Breast epithelium (tissue), 3 donors: ENCODE data around the gene ATP13A4.

Experiments used
- CTCF ChIP-seq, 3 donors: fragments of 450-650 bp; IDR thresholded peaks; one replicate each; pipeline ENCODE4 v1.5.1; 2016 to 2017; ENCODE audit warnings: antibody characterized with exemption in 3 of 3, mild to moderate bottlenecking in 3 of 3, moderate library complexity in 3 of 3
- POLR2A ChIP-seq: fragments of 450-650 bp; IDR thresholded peaks from one replicate; pipeline ENCODE4 v1.6.1; 2016; ENCODE audit warnings: antibody characterized with exemption, mild to moderate bottlenecking, moderate library complexity
- POLR2AphosphoS5 ChIP-seq, 3 donors: sonication (generic); formaldehyde crosslinking; IDR thresholded peaks; one replicate each; pipeline ENCODE4 v1.6.1; 2017; ENCODE audit warnings: antibody characterized with exemption in 3 of 3

- TF ChIP-seq POLR2A (no peak), POLR2AphosphoS5 (IDR thresholded peaks at IDR 0.05) (no peak), CTCF (IDR thresholded peaks at IDR 0.05) (no peak)
Observed at GRCh38 chr3:193498215-193498614, 56.5 kb downstream of the ATP13A4 start.
